A549 (cell line): ENCODE data around the gene ZBED6.

Experiments
- BHLHE40 ChIP-seq: IDR thresholded peaks from 2 replicates; pipeline ENCODE4 v1.6.1; 2012; ENCODE audit warnings: low read depth, low read length, inconsistent platforms
- EP300 ChIP-seq, 2 experiments: fragments of >200 bp; sonication (Bioruptor Twin); formaldehyde crosslinking; IDR thresholded peaks; 2 replicates in 1 of 2; 3 replicates in 1 of 2; pipeline ENCODE4 v1.6.1; 2016 to 2017
- KDM1A ChIP-seq: fragments of 200-600 bp; sonication (generic); IDR thresholded peaks from 2 replicates; pipeline ENCODE4 v1.6.1; 2016; ENCODE audit warnings: low read depth, mild to moderate bottlenecking
- TF ChIP-seq, protein P1 (sequence below): IDR thresholded peaks from 2 replicates; pipeline ENCODE4 v1.6.1; 2012

DNA sequence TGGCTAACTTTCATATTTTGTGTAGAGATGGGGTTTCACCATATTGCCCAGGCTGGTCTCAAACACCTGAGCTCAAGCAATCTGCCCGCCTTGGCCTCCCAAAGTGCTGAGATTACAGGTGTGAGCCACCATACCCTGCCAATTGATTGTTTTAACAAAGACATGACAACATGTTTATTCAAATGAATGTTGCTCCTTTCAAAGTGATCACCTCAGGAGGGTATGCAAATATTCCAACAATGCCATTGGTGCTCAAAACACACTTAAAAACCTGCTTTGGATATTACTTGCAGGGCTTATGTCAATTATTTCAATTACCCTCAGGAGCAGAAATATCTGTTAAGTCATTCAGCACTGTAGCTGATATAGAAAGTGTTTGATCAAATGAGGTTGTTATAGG is 22.6 kb upstream of the ZBED6 start:
- no peak for TF ChIP-seq KDM1A
- TF ChIP-seq, protein P1, sequence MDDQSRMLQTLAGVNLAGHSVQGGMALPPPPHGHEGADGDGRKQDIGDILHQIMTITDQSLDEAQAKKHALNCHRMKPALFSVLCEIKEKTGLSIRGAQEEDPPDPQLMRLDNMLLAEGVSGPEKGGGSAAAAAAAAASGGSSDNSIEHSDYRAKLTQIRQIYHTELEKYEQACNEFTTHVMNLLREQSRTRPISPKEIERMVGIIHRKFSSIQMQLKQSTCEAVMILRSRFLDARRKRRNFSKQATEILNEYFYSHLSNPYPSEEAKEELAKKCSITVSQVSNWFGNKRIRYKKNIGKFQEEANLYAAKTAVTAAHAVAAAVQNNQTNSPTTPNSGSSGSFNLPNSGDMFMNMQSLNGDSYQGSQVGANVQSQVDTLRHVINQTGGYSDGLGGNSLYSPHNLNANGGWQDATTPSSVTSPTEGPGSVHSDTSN, result no peak
- TF ChIP-seq EP300 (IDR thresholded peaks at IDR 0.05), result no peak
- TF ChIP-seq BHLHE40, result no peak
